GM12878 (cell line): ENCODE data around the gene COG1. TPM values are rescaled to one million over a fixed set of nuclear protein-coding genes. Genes with fewer than 3 reads are reported as not detected.

Experiments used
- ATAC-seq: fragments of 200-7000 bp; cut with Tn5 transposase; 3 replicates; pipeline ENCODE4 v1.9.1; 2020; ENCODE audit warnings: mild to moderate bottlenecking, moderate library complexity
- BruUV-seq: library from RNA; stranded (reverse); fragments of 400-500 nt; replicated peaks from 2 replicates; lab custom pipeline; 2021; lab: Mats Ljungman, UMichigan
- CTCF ChIA-PET: fragments of 300-600 bp; sonication (Branson Sonifier 250); formaldehyde crosslinking; extraction: SDS; loops from one replicate; lab custom pipeline; 2021; ENCODE audit warnings: inconsistent platforms; lab: Yijun Ruan, JAX
- POLR2A ChIA-PET: fragments of 350-600 bp; formaldehyde crosslinking; extraction: SDS; loops from one replicate; lab custom pipeline; 2021; ENCODE audit warnings: inconsistent platforms; lab: Charles Lee
- RAD21 ChIA-PET: fragments of 300-600 bp; sonication (Branson Sonifier 250); formaldehyde crosslinking; loops from one replicate; lab custom pipeline; 2023; ENCODE audit warnings: antibody characterized with exemption; ENCODE audit not compliant: unreplicated experiment; lab: Charles Lee
- SMC1A ChIA-PET: fragments of 300-600 bp; sonication (Branson Sonifier 250); formaldehyde crosslinking; loops from one replicate; lab custom pipeline; 2023; ENCODE audit not compliant: unreplicated experiment, uncharacterized antibody; lab: Charles Lee
- DNase-seq: peaks from one replicate; pipeline ENCODE4 v3.0.0-alpha.2; 2011; ENCODE audit warnings: low read depth, low spot score
- FAIRE-seq: peaks from 3 replicates; lab custom pipeline; 2011; peaks lifted over from hg19 to GRCh38; lab: Jason Lieb, UNC
- H2AFZ ChIP-seq: 2 replicates; pipeline ENCODE4 v1.6.0; 2011; ENCODE audit warnings: low read depth, low read length, control low read depth; ENCODE audit not compliant: control insufficient read depth
- H3K27ac ChIP-seq: 2 replicates; pipeline ENCODE4 v1.5.1; 2011; ENCODE audit warnings: control low read depth; ENCODE audit not compliant: control insufficient read depth, insufficient read depth
- H3K27me3 ChIP-seq, 2 experiments: replicated peaks in 1 of 2; 2 replicates each; pipeline versions ENCODE4 v1.6.0 to v1.6.1; 2011; ENCODE audit warnings: low read length in 1 of 2; ENCODE audit not compliant: control insufficient read depth in 2 of 2, insufficient read depth in 2 of 2
- H3K36me3 ChIP-seq, 2 experiments: 2 replicates each; pipeline ENCODE4 v1.5.1; 2011; ENCODE audit warnings: low read length in 1 of 2; ENCODE audit not compliant: control insufficient read depth in 2 of 2, insufficient read depth in 2 of 2
- H3K4me1 ChIP-seq: 2 replicates; pipeline ENCODE4 v1.6.1; 2011; ENCODE audit warnings: mild to moderate bottlenecking, low read length, moderate library complexity, mixed read lengths; ENCODE audit not compliant: control insufficient read depth, insufficient read depth
- H3K4me2 ChIP-seq: 2 replicates; pipeline ENCODE4 v1.6.0; 2011; ENCODE audit warnings: control low read depth; ENCODE audit not compliant: control insufficient read depth, insufficient read depth
- H3K4me3 ChIP-seq: fragments of 200-600 bp; sonication (generic); 2 replicates; pipeline ENCODE4 v1.5.1; 2016
- H3K79me2 ChIP-seq: 2 replicates; pipeline ENCODE4 v1.6.0; 2011; ENCODE audit warnings: low read length; ENCODE audit not compliant: control insufficient read depth, insufficient read depth
- H3K9ac ChIP-seq: 2 replicates; pipeline ENCODE4 v1.8.0; 2011; ENCODE audit warnings: low read length, control low read depth, mixed read lengths; ENCODE audit not compliant: control insufficient read depth, insufficient read depth
- H3K9me3 ChIP-seq: replicated peaks from 3 replicates; pipeline ENCODE4 v1.5.1; 2011; ENCODE audit warnings: mild to moderate bottlenecking, low read length; ENCODE audit not compliant: control insufficient read depth, insufficient read depth
- H4K20me1 ChIP-seq: 2 replicates; pipeline ENCODE4 v1.6.0; 2011; ENCODE audit not compliant: control insufficient read depth, insufficient read depth
- ATF3 ChIP-seq: IDR thresholded peaks from 2 replicates; pipeline ENCODE4 v1.6.1; 2011; ENCODE audit warnings: low read depth, mild to moderate bottlenecking, low read length, moderate library complexity, borderline replicate concordance; ENCODE audit errors: extremely low read depth
- BMI1 ChIP-seq: fragments of 450-650 bp; IDR thresholded peaks from 2 replicates; pipeline ENCODE4 v1.6.1; 2016; ENCODE audit warnings: mild to moderate bottlenecking, moderate library complexity, borderline replicate concordance
- CBX5 ChIP-seq: sonication (generic); IDR thresholded peaks from 2 replicates; pipeline ENCODE4 v1.6.1; 2016; ENCODE audit warnings: low read depth, moderate library complexity, mild to moderate bottlenecking, inconsistent platforms
- CHD2 ChIP-seq: IDR thresholded peaks from 2 replicates; pipeline ENCODE4 v1.6.1; 2011; ENCODE audit warnings: low read depth, low read length, improper control_type of control experiment, borderline replicate concordance
- E2F8 ChIP-seq: fragments of 450-650 bp; IDR thresholded peaks from 2 replicates; pipeline ENCODE4 v1.6.1; 2018; ENCODE audit warnings: mild to moderate bottlenecking, low read depth, moderate library complexity; ENCODE audit not compliant: partially characterized antibody
- EP300 ChIP-seq, 2 experiments: fragments of 150-350 bp in 1 of 2; IDR thresholded peaks; 2 replicates each; pipeline ENCODE4 v1.6.1; 2011 to 2012; ENCODE audit warnings: low read depth in 2 of 2, low read length in 2 of 2, borderline replicate concordance in 1 of 2, improper control_type of control experiment in 1 of 2, inconsistent platforms in 1 of 2; ENCODE audit not compliant: control insufficient read depth in 1 of 2
- HSF1 ChIP-seq: fragments of 150-350 bp; IDR thresholded peaks from 2 replicates; pipeline ENCODE4 v1.6.1; 2014; ENCODE audit warnings: mild to moderate bottlenecking, low read depth, low read length
- IKZF1 ChIP-seq: fragments of 450-650 bp; conservative IDR thresholded peaks from 2 replicates; pipeline ENCODE4 v1.6.1; 2017; ENCODE audit warnings: antibody characterized with exemption, mild to moderate bottlenecking
- IKZF2 ChIP-seq, 2 experiments: fragments of 450-650 bp; IDR thresholded peaks; 2 replicates each; pipeline ENCODE4 v1.6.1; 2017; ENCODE audit warnings: mild to moderate bottlenecking in 2 of 2, moderate library complexity in 2 of 2
- IRF4 ChIP-seq: IDR thresholded peaks from 2 replicates; pipeline ENCODE4 v1.6.1; 2011; ENCODE audit warnings: low read depth, low read length
- MTA2 ChIP-seq: fragments of 450-650 bp; IDR thresholded peaks from 2 replicates; pipeline ENCODE4 v1.6.1; 2016; ENCODE audit warnings: low read depth, mild to moderate bottlenecking, moderate library complexity
- MXI1 ChIP-seq: fragments of 150-350 bp; IDR thresholded peaks from 2 replicates; pipeline ENCODE4 v1.6.1; 2011; ENCODE audit warnings: low read depth, mild to moderate bottlenecking, inconsistent platforms, low read length, improper control_type of control experiment
- NR2F1 ChIP-seq: fragments of 450-650 bp; conservative IDR thresholded peaks from 2 replicates; pipeline ENCODE4 v1.6.1; 2017; ENCODE audit warnings: mild to moderate bottlenecking
- PAX5 ChIP-seq: IDR thresholded peaks from 2 replicates; pipeline ENCODE4 v1.6.1; 2011; ENCODE audit warnings: low read depth, low read length, borderline replicate concordance
- RB1 ChIP-seq: fragments of 450-650 bp; formaldehyde crosslinking; IDR thresholded peaks from 2 replicates; pipeline ENCODE4 v1.6.1; 2017; ENCODE audit warnings: mild to moderate bottlenecking, borderline replicate concordance
- RELA ChIP-seq: fragments of 450-650 bp; IDR thresholded peaks from 2 replicates; pipeline ENCODE4 v1.8.0; 2014; ENCODE audit warnings: borderline replicate concordance; ENCODE audit not compliant: partially characterized antibody
- RFX5 ChIP-seq: IDR thresholded peaks from 2 replicates; pipeline ENCODE4 v1.6.1; 2011; ENCODE audit warnings: low read depth, low read length, improper control_type of control experiment
- SUZ12 ChIP-seq: fragments of 200-600 bp; sonication (generic); IDR thresholded peaks from one replicate; pipeline ENCODE4 v1.6.1; 2018; ENCODE audit warnings: antibody characterized with exemption, mild to moderate bottlenecking; ENCODE audit not compliant: unreplicated experiment
- WGBS: methylation state at CpG from one replicate; pipeline ENCODE4 v1.1.6; 2016; ENCODE audit warnings: low lambda C conversion rate; ENCODE audit not compliant: insufficient replicate concordance, insufficient coverage; ENCODE audit errors: missing lambda C conversion rate; 5-methylcytosine and 5-hydroxymethylcytosine counted together
- in situ Hi-C: fragments of 300-500 bp; cut with MboI; formaldehyde crosslinking; loops from 9 replicates; pipeline ENCODE4 v1.14.3; 2018; ENCODE audit warnings: mixed read lengths
- intact Hi-C: fragments of 100-400 bp; cut with micrococcal nuclease; formaldehyde crosslinking; loops from one replicate; pipeline ENCODE4 v1.14.2; 2022; ENCODE audit not compliant: unreplicated experiment
- polyA plus RNA-seq, 11 experiments: library from polyadenylated mRNA; depleted of rRNA in 4 of 11; unstranded in 6 of 11; stranded (reverse) in 5 of 11; fragments of >200 nt; fragmentation: Nextera tagmentation in 4 of 11; fragmentation: Illumina TruSeq in 1 of 11; extraction: Ambion mirVana in 4 of 11; extraction: Trizol in 1 of 11; gene quantifications; 1 replicate in 1 of 11; 2 replicates in 10 of 11; pipeline versions ENCODE4 v1.2.1 to v1.2.3, GENCODE V29; 2011 to 2016; ENCODE audit warnings: inconsistent platforms in 2 of 11, missing spikeins in 2 of 11, low read depth in 1 of 11
- total RNA-seq, 4 experiments: library from RNA; depleted of rRNA in 3 of 4; stranded (reverse); fragments of >200 nt in 3 of 4; fragmentation: Illumina TruSeq in 1 of 4; extraction: Trizol in 1 of 4; gene quantifications; 2 replicates each; pipeline versions ENCODE4 v1.2.1 to v1.2.3, GENCODE V29; 2013 to 2021

COG1 gene
- total and polyA plus RNA-seq, 10 of the 15 experiments (the other 5 are each of a cell fraction or from before 2014, with no cell fraction given), result 10.5 to 24.1 (median 18.1) TPM

DNA sequence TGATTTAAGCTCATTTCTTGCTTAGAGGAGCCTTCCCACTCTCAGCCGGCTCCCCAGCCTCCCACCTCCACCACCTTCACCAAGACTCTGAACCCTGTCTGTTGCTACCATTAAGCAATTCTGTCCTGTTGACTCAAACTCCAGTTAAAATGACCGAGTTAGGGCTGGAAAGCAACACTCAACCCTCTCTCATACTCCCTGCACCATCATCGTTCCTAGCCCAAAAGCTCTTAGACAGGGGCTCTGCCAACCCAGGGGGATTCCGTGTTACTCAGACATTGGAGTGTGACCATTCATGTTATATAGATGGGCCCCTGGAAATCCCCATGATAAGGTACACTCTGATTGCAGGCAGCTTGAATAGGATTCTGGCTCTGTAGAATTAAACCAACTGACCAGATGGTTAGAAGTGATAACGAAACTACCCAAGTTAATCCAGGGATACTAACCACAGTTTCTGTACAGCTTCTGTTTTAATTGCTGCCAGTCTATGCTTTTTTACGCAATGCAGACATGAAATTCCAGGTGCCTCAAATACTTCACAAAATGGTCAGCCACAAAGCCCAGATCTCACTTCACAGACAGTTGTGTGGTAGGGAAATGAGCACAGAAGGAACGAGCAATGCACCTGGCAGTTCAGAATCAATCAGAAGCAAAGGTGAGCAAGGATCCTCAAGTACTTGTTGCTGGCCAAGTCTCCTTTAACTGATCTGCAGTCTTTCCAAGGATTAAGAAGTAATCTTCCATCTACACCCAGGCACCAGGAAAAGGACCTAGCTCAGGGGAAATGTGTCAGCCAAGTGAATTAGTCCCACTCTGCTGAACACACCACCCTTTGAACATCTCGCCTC lies 25.9 kb upstream of the COG1 start:
- no peak overlapping the region for H2AFZ ChIP-seq
- ChIA-PET RAD21 (interaction anchor here (0.7 to 5.1 kb wide), 14 partner anchors 10 to 610 kb away, joined by 3 to 54 read pairs (median 4); partner anchors contain the start of gene SLC39A11), SMC1A (interaction anchor here (0.8 to 5.6 kb wide), 12 partner anchors 11 to 440 kb away, joined by 3 to 35 read pairs (median 4); a partner anchor contains a TSS), POLR2A (interaction anchor here (0.6 to 2.6 kb wide), 6 partner anchors 8 to 578 kb away, joined by 3 to 19 read pairs (median 4); no protein-coding TSS in a partner anchor), CTCF (interaction anchor here (0.5 to 3.0 kb wide), 12 partner anchors 10 to 442 kb away, joined by 3 to 32 read pairs (median 4); no protein-coding TSS in a partner anchor)
- FAIRE-seq (peak; percentile 76), ATAC-seq (peak; percentile 71), DNase-seq (no peak)
- WGBS, result 8% methylated on average over 8 of the region's 8 CpGs
- 0 out of 4 replicates have a peak, but pooled peaks cover 0 to 3% of the 10 kb centered on the region in 2 experiments for H3K27me3 ChIP-seq
- BruUV-seq, result no TSS peak
- H3K9ac ChIP-seq, result peak overlapping the region; percentile 66
- H3K36me3 ChIP-seq, result no peaks in the 10 kb centered on the region; a peak in 1 of 4 replicates
- H3K9me3 ChIP-seq, result no peaks in the 10 kb centered on the region
- H3K4me3 ChIP-seq, result peak overlapping the region; percentile 82
- peak overlapping the region; percentile 51 for H3K27ac ChIP-seq
- in situ Hi-C loops, result no loop called here
- H3K79me2 ChIP-seq, result peaks cover 26% of the 10 kb centered on the region
- intact Hi-C loops, result no loop called here
- H3K4me1 ChIP-seq, result peaks cover 34% of the 10 kb centered on the region
- H3K4me2 ChIP-seq, result peak overlapping the region; percentile 95
- no peaks in the 10 kb centered on the region for H4K20me1 ChIP-seq
- TF ChIP-seq CBX5 (no peak), IKZF1 (peak; percentile 91), NR2F1 (no peak), IKZF2 (IDR thresholded peaks at IDR 0.05) (peak; percentile 86 to 87), ATF3 (no peak), E2F8 (no peak), CHD2 (no peak), PAX5 (peak; percentile 31; the same call in 1 of the 2 replicates), MTA2 (peak; percentile 75), SUZ12 (no peak), RFX5 (no peak), BMI1 (0 out of 2 replicates have a peak, but pooled peaks have one; percentile 40), HSF1 (no peak), MXI1 (no peak), RELA (peak; percentile 76), EP300 (IDR thresholded peaks at IDR 0.05; ENCODE audit: borderline replicate concordance in 1 of 2, control insufficient read depth in 1 of 2, low read depth in 2 of 2, low read length in 2 of 2) (peak in 1 of 2 experiments; percentile 30; a peak in 1 of 4 replicates), IRF4 (no peak), RB1 (no peak)
